ENCODE results near the gene USP47.

The USP47 gene

DNA sequence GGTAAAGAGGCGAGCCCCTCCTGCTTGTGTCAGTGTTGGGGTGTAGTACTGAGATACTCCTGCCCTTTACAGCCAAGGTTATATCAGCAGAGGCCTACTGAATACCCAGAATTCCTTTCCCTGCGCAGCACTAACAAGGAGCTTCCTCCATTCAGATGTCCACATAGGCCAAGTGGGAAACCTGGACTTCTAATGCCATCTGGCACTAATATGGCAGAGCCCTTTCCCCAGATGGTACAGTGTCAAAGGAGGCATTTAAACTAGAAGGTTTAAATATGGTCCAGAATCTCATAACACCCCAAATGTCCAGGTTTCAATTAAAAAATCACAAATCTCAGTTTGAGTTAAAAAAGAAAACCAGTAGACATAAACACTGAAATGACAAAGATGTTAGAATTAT, 68.8 kb downstream of the USP47 start:
- Histone ChIP-seq H3K9me3 (ENCODE audit: insufficient read depth, low read depth, low read length) (no peaks in the 10 kb centered on the region), H3K27me3 (ENCODE audit: insufficient read depth, low read length) (no peaks in the 10 kb centered on the region), H3K36me3 (ENCODE audit: insufficient read depth, low read length) (peaks cover 37% of the 10 kb centered on the region), H3K4me1 (ENCODE audit: insufficient read depth, low read length) (no peaks in the 10 kb centered on the region), H3K9ac (ENCODE audit: low read depth, low read length) (no peak overlapping the region), H3K4me3 (ENCODE audit: low read length) (no peak overlapping the region), H3K27ac (ENCODE audit: low read depth, low read length) (no peak overlapping the region)
- 86% methylated on average over 1 of the region's 2 CpGs for WGBS

DNA sequence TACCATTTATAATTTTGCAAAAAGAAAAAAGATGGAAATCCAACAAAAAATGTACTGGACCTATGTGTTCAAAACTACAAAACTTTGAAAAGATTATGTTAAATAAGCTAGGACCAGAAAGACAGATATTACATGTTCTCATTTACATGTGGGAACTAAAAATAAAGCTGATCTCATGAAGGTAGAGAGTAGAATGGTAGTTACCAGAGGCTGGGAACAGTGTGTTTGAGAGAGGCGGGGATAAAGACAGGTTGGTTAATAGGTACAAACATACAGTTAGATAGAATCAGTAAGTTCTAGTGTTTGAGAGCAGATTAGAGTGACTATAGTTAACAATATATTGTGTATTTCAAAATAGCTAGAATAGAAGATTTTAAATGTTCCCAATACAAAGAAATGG, 71.6 kb downstream of the USP47 start:
- H3K36me3 ChIP-seq (ENCODE audit: insufficient read depth, low read length), result peaks cover 15% of the 10 kb centered on the region
- H3K4me1 ChIP-seq (ENCODE audit: insufficient read depth, low read length), result peaks cover 8% of the 10 kb centered on the region; the same call in 1 of the 2 replicates
- H3K27ac ChIP-seq (ENCODE audit: low read depth, low read length), result no peak overlapping the region
- H3K9ac ChIP-seq (ENCODE audit: low read depth, low read length), result no peak overlapping the region
- WGBS, result 95% methylated on average over 1 of the region's 1 CpG
- H3K9me3 ChIP-seq (ENCODE audit: insufficient read depth, low read depth, low read length), result no peaks in the 10 kb centered on the region
- no peaks in the 10 kb centered on the region for H3K27me3 ChIP-seq (ENCODE audit: insufficient read depth, low read length)
- no peak overlapping the region for H3K4me3 ChIP-seq (ENCODE audit: low read length)

DNA sequence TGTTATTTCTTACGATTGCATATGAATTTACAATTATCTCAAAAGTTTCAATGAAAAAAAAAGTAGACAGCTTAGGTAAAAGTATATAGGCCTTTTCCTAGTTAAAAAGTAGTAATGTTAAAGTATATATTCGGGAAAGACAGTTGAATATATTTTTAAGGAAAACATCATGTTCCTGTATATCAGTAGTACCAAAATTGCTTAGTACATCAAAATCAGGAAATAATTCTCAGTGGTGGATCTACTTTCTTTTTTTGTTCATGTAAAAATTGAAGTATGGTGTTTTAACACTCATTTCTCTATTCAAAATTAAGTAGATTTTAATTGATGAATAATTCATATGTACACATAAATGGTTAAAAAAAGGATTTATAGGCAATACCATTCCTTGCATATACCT, 73.9 kb downstream of the USP47 start:
- H3K9me3 ChIP-seq (ENCODE audit: insufficient read depth, low read depth, low read length), result no peaks in the 10 kb centered on the region
- peaks cover 8% of the 10 kb centered on the region for H3K36me3 ChIP-seq (ENCODE audit: insufficient read depth, low read length)
- no peak overlapping the region for H3K4me3 ChIP-seq (ENCODE audit: low read length)
- no peak overlapping the region for H3K9ac ChIP-seq (ENCODE audit: low read depth, low read length)
- 100% methylated on average over 1 of the region's 2 CpGs for WGBS
- H3K4me1 ChIP-seq (ENCODE audit: insufficient read depth, low read length), result peaks cover 8% of the 10 kb centered on the region; the same call in 1 of the 2 replicates
- no peak overlapping the region for H3K27ac ChIP-seq (ENCODE audit: low read depth, low read length)
- no peaks in the 10 kb centered on the region for H3K27me3 ChIP-seq (ENCODE audit: insufficient read depth, low read length)

DNA sequence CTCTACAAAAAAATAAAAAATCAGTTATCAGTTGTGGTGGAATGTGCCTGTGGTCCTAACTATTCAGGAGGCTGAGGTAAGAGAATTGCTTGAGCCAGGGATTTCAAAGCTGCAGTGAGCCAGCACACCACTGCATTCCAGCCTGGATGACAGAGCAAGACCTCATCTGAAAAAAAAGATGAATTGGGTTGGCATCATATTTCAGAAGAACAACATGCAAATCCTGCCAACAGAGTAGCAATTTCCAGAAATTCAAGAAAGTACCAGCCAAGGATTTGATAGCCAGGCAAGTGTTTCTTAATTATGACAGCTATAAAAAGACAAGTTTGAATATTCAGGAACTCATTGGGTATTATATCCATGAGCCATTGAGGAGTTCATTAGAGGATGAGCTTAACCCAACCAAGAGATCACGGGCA, 75.2 kb downstream of the USP47 start:
- 91% methylated on average over 1 of the region's 1 CpG for WGBS
- H3K27me3 ChIP-seq (ENCODE audit: insufficient read depth, low read length), result no peaks in the 10 kb centered on the region
- peaks cover 14% of the 10 kb centered on the region for H3K36me3 ChIP-seq (ENCODE audit: insufficient read depth, low read length)
- no peak overlapping the region for H3K9ac ChIP-seq (ENCODE audit: low read depth, low read length)
- peaks cover 8% of the 10 kb centered on the region; the same call in 1 of the 2 replicates for H3K4me1 ChIP-seq (ENCODE audit: insufficient read depth, low read length)
- no peak overlapping the region for H3K4me3 ChIP-seq (ENCODE audit: low read length)
- H3K27ac ChIP-seq (ENCODE audit: low read depth, low read length), result no peak overlapping the region
- no peaks in the 10 kb centered on the region for H3K9me3 ChIP-seq (ENCODE audit: insufficient read depth, low read depth, low read length)

DNA sequence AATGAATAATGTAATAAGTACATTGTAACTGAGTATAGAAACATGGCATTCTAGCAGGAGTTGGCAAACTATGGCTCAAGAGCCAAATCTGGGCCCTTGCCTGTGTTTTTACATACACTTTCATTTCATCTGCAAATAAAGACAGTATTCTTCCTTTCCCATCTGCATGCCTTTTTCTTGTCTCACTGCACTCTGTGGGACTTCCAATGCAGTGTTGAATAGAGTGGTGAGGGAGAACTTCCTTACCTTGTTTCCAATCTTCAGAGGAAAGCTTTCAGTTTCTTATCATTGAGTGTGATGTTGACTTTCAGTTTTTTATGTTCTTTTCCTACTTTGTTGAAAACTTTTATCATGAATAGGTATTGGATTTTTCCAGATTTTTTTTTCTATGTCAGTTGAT, 82.1 kb downstream of the USP47 start:
- Histone ChIP-seq H3K27ac (ENCODE audit: low read depth, low read length) (no peak overlapping the region), H3K9me3 (ENCODE audit: insufficient read depth, low read depth, low read length) (no peaks in the 10 kb centered on the region), H3K36me3 (ENCODE audit: insufficient read depth, low read length) (peaks cover 39% of the 10 kb centered on the region), H3K9ac (ENCODE audit: low read depth, low read length) (no peak overlapping the region), H3K4me1 (ENCODE audit: insufficient read depth, low read length) (no peaks in the 10 kb centered on the region), H3K27me3 (ENCODE audit: insufficient read depth, low read length) (no peaks in the 10 kb centered on the region), H3K4me3 (ENCODE audit: low read length) (no peak overlapping the region)

DNA sequence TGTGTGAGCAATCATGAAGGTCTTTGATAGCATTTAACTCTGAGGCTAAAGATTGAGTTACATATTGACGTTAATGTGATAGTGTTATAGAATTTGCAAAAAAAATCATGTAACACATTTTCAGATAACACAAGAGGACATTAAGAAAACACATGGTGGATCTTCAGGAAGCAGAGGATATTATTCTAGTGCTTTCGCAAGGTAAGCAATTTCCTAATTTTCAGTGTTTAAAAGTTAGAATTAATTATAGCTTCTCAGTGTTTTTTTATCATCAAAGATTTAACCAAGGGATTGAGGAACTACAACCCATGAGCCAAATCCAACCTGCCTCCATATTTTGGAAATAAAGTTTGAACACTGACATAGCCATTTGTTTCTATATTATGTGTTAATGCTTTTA, 88.1 kb downstream of the USP47 start:
- 91% methylated on average over 1 of the region's 2 CpGs for WGBS
- Histone ChIP-seq H3K27ac (ENCODE audit: low read depth, low read length) (no peak overlapping the region), H3K36me3 (ENCODE audit: insufficient read depth, low read length) (peaks cover 53% of the 10 kb centered on the region)

DNA sequence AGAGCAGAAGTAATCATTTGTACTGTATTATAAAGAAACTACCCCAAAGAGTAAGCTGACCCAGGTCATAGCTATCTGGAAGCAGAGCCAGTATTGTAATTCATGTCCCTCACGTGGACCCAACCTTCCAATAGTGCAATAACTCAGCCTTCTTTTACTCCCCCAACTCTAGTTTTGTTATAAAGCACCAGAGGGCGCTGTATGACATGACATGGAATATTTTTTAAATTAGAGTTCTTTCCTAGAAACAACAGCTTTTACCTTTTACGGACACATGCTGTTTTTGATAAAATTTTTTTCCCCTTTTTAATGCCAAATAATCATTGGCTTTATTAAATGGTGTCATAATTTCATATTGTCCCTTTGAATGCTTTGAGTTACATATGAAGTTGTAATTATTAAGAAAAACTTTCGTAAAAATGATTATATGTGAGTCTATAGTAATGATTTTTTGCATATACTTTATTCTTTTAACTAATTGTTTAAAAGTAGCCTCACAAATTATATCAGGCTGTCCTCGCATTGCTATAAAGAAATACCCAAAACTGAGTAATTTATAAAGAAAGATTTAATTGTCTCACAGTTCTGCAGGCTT, 89.8 kb downstream of the USP47 start:
- no peaks in the 10 kb centered on the region for H3K4me1 ChIP-seq (ENCODE audit: insufficient read depth, low read length)
- H3K9me3 ChIP-seq (ENCODE audit: insufficient read depth, low read depth, low read length), result no peaks in the 10 kb centered on the region
- no peaks in the 10 kb centered on the region for H3K27me3 ChIP-seq (ENCODE audit: insufficient read depth, low read length)
- H3K27ac ChIP-seq (ENCODE audit: low read depth, low read length), result no peak overlapping the region
- no peak overlapping the region for H3K9ac ChIP-seq (ENCODE audit: low read depth, low read length)
- 73% methylated on average over 3 of the region's 5 CpGs for WGBS
- H3K4me3 ChIP-seq (ENCODE audit: low read length), result no peak overlapping the region
- peaks cover 59% of the 10 kb centered on the region for H3K36me3 ChIP-seq (ENCODE audit: insufficient read depth, low read length)

More for the DNA sequence above, 88.1 kb downstream of the USP47 start:
- Histone ChIP-seq H3K9me3 (ENCODE audit: insufficient read depth, low read depth, low read length) (no peaks in the 10 kb centered on the region), H3K27me3 (ENCODE audit: insufficient read depth, low read length) (no peaks in the 10 kb centered on the region), H3K9ac (ENCODE audit: low read depth, low read length) (no peak overlapping the region), H3K4me1 (ENCODE audit: insufficient read depth, low read length) (no peaks in the 10 kb centered on the region), H3K4me3 (ENCODE audit: low read length) (no peak overlapping the region)

DNA sequence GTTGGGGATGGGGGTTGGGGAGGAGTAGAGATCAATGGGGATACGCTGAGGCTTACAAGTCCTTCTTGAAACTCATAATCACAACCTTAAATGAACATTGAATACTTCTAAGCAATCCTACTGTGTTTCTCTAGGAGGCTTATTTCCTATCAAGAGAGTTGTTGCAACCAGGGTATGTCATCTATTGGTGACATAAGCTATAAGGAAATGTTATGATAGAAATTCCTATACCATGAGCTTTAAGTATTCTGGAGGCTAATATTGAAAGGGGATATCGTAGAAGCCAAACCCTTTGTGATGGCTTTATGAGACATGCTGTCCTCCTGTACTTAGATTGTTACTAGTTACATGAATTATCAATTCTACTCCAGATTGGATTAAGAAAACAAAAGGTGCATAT, 93.8 kb downstream of the USP47 start:
- H3K27me3 ChIP-seq (ENCODE audit: insufficient read depth, low read length), result no peaks in the 10 kb centered on the region
- peaks cover 74% of the 10 kb centered on the region for H3K36me3 ChIP-seq (ENCODE audit: insufficient read depth, low read length)
- no peak overlapping the region for H3K4me3 ChIP-seq (ENCODE audit: low read length)
- no peak overlapping the region for H3K27ac ChIP-seq (ENCODE audit: low read depth, low read length)
- H3K9ac ChIP-seq (ENCODE audit: low read depth, low read length), result no peak overlapping the region
- H3K9me3 ChIP-seq (ENCODE audit: insufficient read depth, low read depth, low read length), result no peaks in the 10 kb centered on the region
- H3K4me1 ChIP-seq (ENCODE audit: insufficient read depth, low read length), result peaks cover 8% of the 10 kb centered on the region; the same call in 1 of the 2 replicates
- WGBS, result 100% methylated on average over 1 of the region's 2 CpGs

DNA sequence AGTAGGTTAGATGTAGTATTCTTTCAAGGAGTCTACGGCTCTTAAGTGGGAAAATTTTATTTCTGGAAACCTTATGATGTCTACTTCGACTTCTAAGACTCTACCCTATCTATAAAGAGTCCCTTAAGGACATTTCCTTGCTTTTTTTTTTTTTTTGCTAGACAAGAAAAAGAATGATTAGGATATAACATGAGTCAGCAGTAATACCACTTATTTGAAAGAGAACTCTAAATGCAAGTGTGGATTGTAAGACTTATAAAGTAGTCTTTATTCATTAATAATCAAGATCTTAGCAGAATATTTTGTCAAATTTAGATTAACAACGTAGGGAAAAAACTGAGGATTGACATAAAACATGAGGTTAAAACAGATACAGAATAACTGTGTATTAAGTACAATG, 95.7 kb downstream of the USP47 start:
- WGBS, result 94% methylated on average over 2 of the region's 3 CpGs
- Histone ChIP-seq H3K9ac (ENCODE audit: low read depth, low read length) (no peak overlapping the region), H3K36me3 (ENCODE audit: insufficient read depth, low read length) (peaks cover 82% of the 10 kb centered on the region), H3K27me3 (ENCODE audit: insufficient read depth, low read length) (no peaks in the 10 kb centered on the region), H3K4me3 (ENCODE audit: low read length) (no peak overlapping the region), H3K9me3 (ENCODE audit: insufficient read depth, low read depth, low read length) (no peaks in the 10 kb centered on the region), H3K4me1 (ENCODE audit: insufficient read depth, low read length) (peaks cover 13% of the 10 kb centered on the region; the same call in 1 of the 2 replicates), H3K27ac (ENCODE audit: low read depth, low read length) (no peak overlapping the region)

DNA sequence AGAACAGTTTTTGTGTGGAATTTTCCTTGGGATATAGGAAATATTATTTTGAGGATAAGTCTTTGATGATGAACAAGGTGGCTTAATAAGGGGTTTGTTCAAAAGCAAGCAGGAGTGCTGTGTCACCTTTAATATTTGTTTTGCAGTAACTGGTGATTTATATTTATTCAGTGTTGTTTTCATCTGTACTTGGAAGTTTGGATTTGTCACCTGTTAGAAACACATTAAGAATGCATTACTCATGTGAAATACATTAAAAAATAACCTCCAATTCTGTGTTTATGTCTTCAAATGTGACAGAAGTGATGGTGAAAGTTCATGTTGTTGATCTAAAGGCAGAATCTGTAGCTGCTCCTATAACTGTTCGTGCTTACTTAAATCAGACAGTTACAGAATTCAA, 96.2 kb downstream of the USP47 start:
- Histone ChIP-seq H3K9me3 (ENCODE audit: insufficient read depth, low read depth, low read length) (no peaks in the 10 kb centered on the region), H3K4me1 (ENCODE audit: insufficient read depth, low read length) (peaks cover 13% of the 10 kb centered on the region; the same call in 1 of the 2 replicates), H3K27ac (ENCODE audit: low read depth, low read length) (no peak overlapping the region), H3K4me3 (ENCODE audit: low read length) (no peak overlapping the region), H3K27me3 (ENCODE audit: insufficient read depth, low read length) (no peaks in the 10 kb centered on the region), H3K9ac (ENCODE audit: low read depth, low read length) (no peak overlapping the region), H3K36me3 (ENCODE audit: insufficient read depth, low read length) (peaks cover 82% of the 10 kb centered on the region)
- 100% methylated on average over 1 of the region's 1 CpG for WGBS

DNA sequence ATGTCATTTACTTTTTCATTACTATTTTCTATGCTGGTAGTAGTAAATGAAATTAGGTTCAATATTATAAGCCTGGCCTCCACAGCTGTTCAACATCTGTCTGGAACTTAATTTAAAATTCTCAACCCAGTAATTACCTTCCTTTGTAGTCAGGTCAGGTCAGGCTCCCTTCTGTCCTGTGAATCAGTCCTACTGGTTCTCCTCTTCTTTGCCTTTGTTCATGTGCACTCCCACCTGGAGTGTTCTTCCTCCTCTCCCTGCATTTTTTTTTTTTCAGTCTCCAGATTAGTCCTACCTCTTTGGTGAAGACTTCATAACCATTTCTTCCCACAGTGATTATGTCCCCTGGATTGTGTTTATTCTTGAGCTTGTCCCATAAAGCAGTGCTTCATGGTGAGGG, 98.8 kb downstream of the USP47 start:
- H3K27me3 ChIP-seq (ENCODE audit: insufficient read depth, low read length), result no peaks in the 10 kb centered on the region
- no peak overlapping the region for H3K9ac ChIP-seq (ENCODE audit: low read depth, low read length)
- peaks cover 81% of the 10 kb centered on the region for H3K36me3 ChIP-seq (ENCODE audit: insufficient read depth, low read length)
- H3K4me3 ChIP-seq (ENCODE audit: low read length), result no peak overlapping the region
- H3K27ac ChIP-seq (ENCODE audit: low read depth, low read length), result peak overlapping the region; percentile 46; the same call in 1 of the 2 replicates
- H3K9me3 ChIP-seq (ENCODE audit: insufficient read depth, low read depth, low read length), result no peaks in the 10 kb centered on the region
- H3K4me1 ChIP-seq (ENCODE audit: insufficient read depth, low read length), result peaks cover 13% of the 10 kb centered on the region; the same call in 1 of the 2 replicates

DNA sequence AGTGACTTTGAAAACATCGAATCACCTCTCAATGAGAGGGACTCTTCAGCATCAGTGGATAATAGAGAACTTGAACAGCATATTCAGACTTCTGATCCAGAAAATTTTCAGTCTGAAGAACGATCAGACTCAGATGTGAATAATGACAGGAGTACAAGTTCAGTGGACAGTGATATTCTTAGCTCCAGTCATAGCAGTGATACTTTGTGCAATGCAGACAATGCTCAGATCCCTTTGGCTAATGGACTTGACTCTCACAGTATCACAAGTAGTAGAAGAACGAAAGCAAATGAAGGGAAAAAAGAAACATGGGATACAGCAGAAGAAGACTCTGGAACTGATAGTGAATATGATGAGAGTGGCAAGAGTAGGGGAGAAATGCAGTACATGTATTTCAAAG, 100.9 kb downstream of the USP47 start:
- H3K9ac ChIP-seq (ENCODE audit: low read depth, low read length), result no peak overlapping the region
- peaks cover 13% of the 10 kb centered on the region; the same call in 1 of the 2 replicates for H3K4me1 ChIP-seq (ENCODE audit: insufficient read depth, low read length)
- H3K9me3 ChIP-seq (ENCODE audit: insufficient read depth, low read depth, low read length), result no peaks in the 10 kb centered on the region
- no peak overlapping the region for H3K27ac ChIP-seq (ENCODE audit: low read depth, low read length)
- peaks cover 73% of the 10 kb centered on the region for H3K36me3 ChIP-seq (ENCODE audit: insufficient read depth, low read length)
- WGBS, result 95% methylated on average over 3 of the region's 3 CpGs
- no peak overlapping the region for H3K4me3 ChIP-seq (ENCODE audit: low read length)
- H3K27me3 ChIP-seq (ENCODE audit: insufficient read depth, low read length), result no peaks in the 10 kb centered on the region
